ENCODE results near the gene ITGAL.

DNA sequence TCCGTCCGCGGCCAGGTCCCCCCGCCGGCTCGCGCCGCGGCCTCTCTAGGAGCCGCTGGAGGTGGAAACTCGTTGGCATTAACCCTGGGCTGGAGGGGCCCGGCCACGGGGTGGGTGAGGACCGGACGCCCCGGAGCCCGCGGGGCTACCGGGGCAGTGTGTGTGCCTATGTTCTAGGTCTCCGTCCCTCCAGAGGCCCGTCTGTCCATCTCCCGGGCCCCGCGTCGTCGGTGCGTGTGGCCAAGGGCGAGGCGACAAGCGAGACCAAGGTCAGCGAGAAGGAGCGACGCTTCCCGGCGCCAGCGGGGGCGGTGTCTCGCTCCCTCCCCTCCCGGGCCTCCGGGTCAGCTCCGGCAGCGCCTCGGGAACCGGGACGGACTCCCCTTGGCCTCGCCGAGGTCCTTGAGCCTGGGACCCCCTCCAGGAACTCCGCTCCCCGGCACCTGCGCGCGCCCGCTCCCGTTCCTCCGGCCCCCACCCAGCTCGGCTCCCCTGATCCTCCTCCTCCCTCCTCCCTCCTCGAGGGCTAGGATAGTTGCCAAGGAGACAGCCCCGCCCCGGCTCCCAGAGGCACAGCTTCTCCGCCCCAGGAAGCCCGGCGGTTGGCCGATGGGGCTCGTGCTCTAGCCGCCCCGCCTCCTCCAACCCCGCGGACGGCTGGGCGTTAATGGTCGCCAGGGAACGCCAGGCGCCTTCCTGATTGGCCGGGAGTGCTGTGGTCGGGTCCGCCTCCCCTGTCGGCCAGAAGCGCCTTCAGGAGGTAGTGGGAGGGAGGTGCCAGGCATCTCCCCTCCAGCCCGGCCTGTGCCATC is 54.5 kb downstream of the ITGAL start:
- TF ChIP-seq ZNF451 (CRISPR knock-in tag; IDR thresholded peaks at IDR 0.05) = peak; percentile 73; the same call in 1 of the 2 replicates
- TF ChIP-seq ELF4 (CRISPR knock-in tag; IDR thresholded peaks at IDR 0.05; ENCODE audit: borderline replicate concordance) = no peak
- peak; percentile 42; the same call in 1 of the 2 replicates for TF ChIP-seq RFX5 (IDR thresholded peaks at IDR 0.05; ENCODE audit: low read depth, low read length)
- TF ChIP-seq, protein P1, sequence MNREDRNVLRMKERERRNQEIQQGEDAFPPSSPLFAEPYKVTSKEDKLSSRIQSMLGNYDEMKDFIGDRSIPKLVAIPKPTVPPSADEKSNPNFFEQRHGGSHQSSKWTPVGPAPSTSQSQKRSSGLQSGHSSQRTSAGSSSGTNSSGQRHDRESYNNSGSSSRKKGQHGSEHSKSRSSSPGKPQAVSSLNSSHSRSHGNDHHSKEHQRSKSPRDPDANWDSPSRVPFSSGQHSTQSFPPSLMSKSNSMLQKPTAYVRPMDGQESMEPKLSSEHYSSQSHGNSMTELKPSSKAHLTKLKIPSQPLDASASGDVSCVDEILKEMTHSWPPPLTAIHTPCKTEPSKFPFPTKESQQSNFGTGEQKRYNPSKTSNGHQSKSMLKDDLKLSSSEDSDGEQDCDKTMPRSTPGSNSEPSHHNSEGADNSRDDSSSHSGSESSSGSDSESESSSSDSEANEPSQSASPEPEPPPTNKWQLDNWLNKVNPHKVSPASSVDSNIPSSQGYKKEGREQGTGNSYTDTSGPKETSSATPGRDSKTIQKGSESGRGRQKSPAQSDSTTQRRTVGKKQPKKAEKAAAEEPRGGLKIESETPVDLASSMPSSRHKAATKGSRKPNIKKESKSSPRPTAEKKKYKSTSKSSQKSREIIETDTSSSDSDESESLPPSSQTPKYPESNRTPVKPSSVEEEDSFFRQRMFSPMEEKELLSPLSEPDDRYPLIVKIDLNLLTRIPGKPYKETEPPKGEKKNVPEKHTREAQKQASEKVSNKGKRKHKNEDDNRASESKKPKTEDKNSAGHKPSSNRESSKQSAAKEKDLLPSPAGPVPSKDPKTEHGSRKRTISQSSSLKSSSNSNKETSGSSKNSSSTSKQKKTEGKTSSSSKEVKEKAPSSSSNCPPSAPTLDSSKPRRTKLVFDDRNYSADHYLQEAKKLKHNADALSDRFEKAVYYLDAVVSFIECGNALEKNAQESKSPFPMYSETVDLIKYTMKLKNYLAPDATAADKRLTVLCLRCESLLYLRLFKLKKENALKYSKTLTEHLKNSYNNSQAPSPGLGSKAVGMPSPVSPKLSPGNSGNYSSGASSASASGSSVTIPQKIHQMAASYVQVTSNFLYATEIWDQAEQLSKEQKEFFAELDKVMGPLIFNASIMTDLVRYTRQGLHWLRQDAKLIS (CRISPR knock-in tag; IDR thresholded peaks at IDR 0.05) = no peak
- no peak for TF ChIP-seq NPAS2 (CRISPR knock-in tag; IDR thresholded peaks at IDR 0.05; ENCODE audit: borderline replicate concordance)
- TF ChIP-seq GABPA (IDR thresholded peaks at IDR 0.05; ENCODE audit: low read depth, low read length) = peak; percentile 78
- peak; percentile 90 for TF ChIP-seq GABPA (CRISPR knock-in tag; IDR thresholded peaks at IDR 0.05; ENCODE audit: low read depth)
- no peak; the same call in 1 of the 2 replicates for TF ChIP-seq FOXK1 (CRISPR knock-in tag; IDR thresholded peaks at IDR 0.05; ENCODE audit: borderline replicate concordance, low read depth)
- TF ChIP-seq, protein P2, sequence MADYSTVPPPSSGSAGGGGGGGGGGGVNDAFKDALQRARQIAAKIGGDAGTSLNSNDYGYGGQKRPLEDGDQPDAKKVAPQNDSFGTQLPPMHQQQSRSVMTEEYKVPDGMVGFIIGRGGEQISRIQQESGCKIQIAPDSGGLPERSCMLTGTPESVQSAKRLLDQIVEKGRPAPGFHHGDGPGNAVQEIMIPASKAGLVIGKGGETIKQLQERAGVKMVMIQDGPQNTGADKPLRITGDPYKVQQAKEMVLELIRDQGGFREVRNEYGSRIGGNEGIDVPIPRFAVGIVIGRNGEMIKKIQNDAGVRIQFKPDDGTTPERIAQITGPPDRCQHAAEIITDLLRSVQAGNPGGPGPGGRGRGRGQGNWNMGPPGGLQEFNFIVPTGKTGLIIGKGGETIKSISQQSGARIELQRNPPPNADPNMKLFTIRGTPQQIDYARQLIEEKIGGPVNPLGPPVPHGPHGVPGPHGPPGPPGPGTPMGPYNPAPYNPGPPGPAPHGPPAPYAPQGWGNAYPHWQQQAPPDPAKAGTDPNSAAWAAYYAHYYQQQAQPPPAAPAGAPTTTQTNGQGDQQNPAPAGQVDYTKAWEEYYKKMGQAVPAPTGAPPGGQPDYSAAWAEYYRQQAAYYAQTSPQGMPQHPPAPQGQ (CRISPR knock-in tag; IDR thresholded peaks at IDR 0.05; ENCODE audit: borderline replicate concordance) = no peak
- no peak for TF ChIP-seq NFE2L1 (CRISPR knock-in tag; IDR thresholded peaks at IDR 0.05; ENCODE audit: borderline replicate concordance)
- TF ChIP-seq ZNF260 (CRISPR knock-in tag; IDR thresholded peaks at IDR 0.05; ENCODE audit: borderline replicate concordance, low read depth) = no peak
- peak; percentile 79; the same call in 1 of the 2 replicates for TF ChIP-seq ZNF274 (CRISPR knock-in tag; IDR thresholded peaks at IDR 0.05)
- TF ChIP-seq GATAD1 (CRISPR knock-in tag; IDR thresholded peaks at IDR 0.05) = peak; percentile 84
- peak; percentile 40 for TF ChIP-seq NFKB2 (CRISPR knock-in tag; IDR thresholded peaks at IDR 0.05; ENCODE audit: borderline replicate concordance)
